Cardiac muscle cell (in vitro differentiated cells and primary cell): ENCODE results near the gene COA8. TPM values are rescaled to one million over a fixed set of nuclear protein-coding genes. Genes with fewer than 3 reads are reported as not detected.

ENCODE experiments used
- DNase-seq, 2 donors: peaks; one replicate each; pipeline versions ENCODE4 v3.0.0 to v3.0.0-alpha.2; 2010 to 2017; ENCODE audit warnings: low read depth in 1 of 2, low spot score in 1 of 2
- H3K27ac ChIP-seq: fragments of 200-600 bp; sonication (generic); 2 replicates; pipeline ENCODE4 v1.5.1; 2016
- H3K27me3 ChIP-seq: fragments of 200-600 bp; sonication (generic); 2 replicates; pipeline ENCODE4 v1.6.0; 2016; ENCODE audit warnings: control low read depth
- H3K36me3 ChIP-seq: fragments of 200-600 bp; sonication (generic); 2 replicates; pipeline ENCODE4 v1.5.1; 2016; ENCODE audit warnings: control low read depth
- H3K4me1 ChIP-seq: fragments of 200-600 bp; sonication (generic); 2 replicates; pipeline ENCODE4 v1.8.1; 2017; ENCODE audit warnings: low read depth, mild to moderate bottlenecking, mixed run types
- H3K4me3 ChIP-seq: fragments of 200-600 bp; sonication (generic); 2 replicates; pipeline ENCODE4 v1.5.1; 2016; ENCODE audit warnings: mild to moderate bottlenecking
- H3K9me3 ChIP-seq: fragments of 200-600 bp; sonication (generic); 2 replicates; pipeline ENCODE4 v1.5.1; 2017; ENCODE audit warnings: low read depth, mild to moderate bottlenecking, control low read depth
- CTCF ChIP-seq: IDR thresholded peaks from 2 replicates; pipeline ENCODE4 v1.5.1; 2012; ENCODE audit warnings: low read depth, mild to moderate bottlenecking, low read length
- polyA plus RNA-seq: library from polyadenylated mRNA; unstranded; fragments of >200 nt; fragmentation: Nextera tagmentation; extraction: Ambion mirVana; gene quantifications from 2 replicates; pipeline ENCODE4 v1.2.1, GENCODE V29; 2016
- total RNA-seq: library from RNA; depleted of rRNA; stranded (reverse); fragments of >200 nt; gene quantifications from 2 replicates; pipeline ENCODE4 v1.2.3, GENCODE V29; 2016

The COA8 gene
- total and polyA plus RNA-seq, 2 experiments from 2014 or later = 31.3 to 68.2 TPM

- DNase-seq = peak in 1 of 2 donors; percentile 37
- peaks cover 11% of the 10 kb centered on the region for H3K4me1 ChIP-seq
Measured at GRCh38 chr14:103528146-103528586, 34.6 kb upstream of the COA8 start.

GRCh38 chr14:103528587-103529382 lies 34.0 kb upstream of the COA8 start, which contains the start of gene TRMT61A:
Gene TRMT61A (plus strand): TSS chr14:103529196. CDS start chr14:103529979, 783 bp downstream.
- H3K27ac ChIP-seq = peak within 1 kb of the TSS; percentile 84
- no peaks in the 10 kb centered on the region for H3K9me3 ChIP-seq
- no peaks in the 10 kb centered on the region for H3K36me3 ChIP-seq
- no peak for TF ChIP-seq CTCF
- peaks cover 9% of the 10 kb centered on the region for H3K4me1 ChIP-seq
- peak; percentile 92 to 94 for DNase-seq
- peak within 1 kb of the TSS; percentile 70 for H3K4me3 ChIP-seq
- H3K27me3 ChIP-seq = peaks cover 2% of the 10 kb centered on the region

More at GRCh38 chr14:103528146-103528586, 34.6 kb upstream of the COA8 start:
- H3K9me3 ChIP-seq = no peaks in the 10 kb centered on the region
- peak overlapping the region; percentile 70 for H3K4me3 ChIP-seq
- H3K36me3 ChIP-seq = no peaks in the 10 kb centered on the region
- peaks cover 8% of the 10 kb centered on the region for H3K27me3 ChIP-seq
- H3K27ac ChIP-seq = peak overlapping the region; percentile 84
- no peak for TF ChIP-seq CTCF

GRCh38 chr14:103529383-103530365 lies 33.1 kb upstream of the COA8 start:
- H3K36me3 ChIP-seq = no peaks in the 10 kb centered on the region
- peaks cover 9% of the 10 kb centered on the region for H3K4me1 ChIP-seq
- H3K27ac ChIP-seq = no peak overlapping the region
- TF ChIP-seq CTCF = no peak
- no peaks in the 10 kb centered on the region for H3K9me3 ChIP-seq
- DNase-seq = no peak
- H3K27me3 ChIP-seq = no peaks in the 10 kb centered on the region
- H3K4me3 ChIP-seq = peak overlapping the region; percentile 70

GRCh38 chr14:103530390-103530789 lies 32.4 kb upstream of the COA8 start:
- Histone ChIP-seq H3K9me3 (no peaks in the 10 kb centered on the region), H3K4me1 (peaks cover 9% of the 10 kb centered on the region), H3K27ac (no peak overlapping the region), H3K36me3 (no peaks in the 10 kb centered on the region), H3K4me3 (no peak overlapping the region), H3K27me3 (no peaks in the 10 kb centered on the region)
- TF ChIP-seq CTCF = no peak
- peak; percentile 38 to 82 for DNase-seq

- no peak overlapping the region for H3K4me3 ChIP-seq
- no peak for DNase-seq
- H3K4me1 ChIP-seq = peaks cover 9% of the 10 kb centered on the region
- H3K27ac ChIP-seq = no peak overlapping the region
- H3K9me3 ChIP-seq = no peaks in the 10 kb centered on the region
- H3K27me3 ChIP-seq = no peaks in the 10 kb centered on the region
- no peak for TF ChIP-seq CTCF
- H3K36me3 ChIP-seq = no peaks in the 10 kb centered on the region
Measured at GRCh38 chr14:103530831-103531230, 31.9 kb upstream of the COA8 start.
